Kidney capillary endothelial cell (primary cell): Measurements from ENCODE around the gene LHFPL2.
"Not testable (repeated sequence)": the region's sequence is repeated elsewhere in the genome, so short reads cannot be mapped to it uniquely, and the experiment has no call there.

Source experiments
- DNase-seq: peaks from one replicate; pipeline ENCODE4 v3.0.0-alpha.2; 2018; ENCODE audit warnings: low spot score

The LHFPL2 gene

GRCh38 chr5:78640662-78641474 is 7.7 kb downstream of the LHFPL2 start:
- no peak for DNase-seq

GRCh38 chr5:78639791-78640190 is 8.8 kb downstream of the LHFPL2 start:
- DNase-seq, result no peak

- DNase-seq, result no peak
These were observed 9.5 kb downstream of the LHFPL2 start for GRCh38 chr5:78638973-78639669.

GRCh38 chr5:78638423-78638822 is 10.1 kb downstream of the LHFPL2 start:
- DNase-seq, result peak; percentile 98

- no peak for DNase-seq
These were observed 11.1 kb downstream of the LHFPL2 start for GRCh38 chr5:78637468-78637867.

- no peak for DNase-seq
These were observed 11.9 kb downstream of the LHFPL2 start for GRCh38 chr5:78636682-78637081.

- no peak for DNase-seq
These were observed 13.9 kb downstream of the LHFPL2 start for GRCh38 chr5:78634634-78635033.

- no peak for DNase-seq
These were observed 14.3 kb downstream of the LHFPL2 start for GRCh38 chr5:78634229-78634628.

- DNase-seq, result no peak
These were observed 14.9 kb downstream of the LHFPL2 start for GRCh38 chr5:78633700-78634099.

GRCh38 chr5:78632467-78632866 is 16.1 kb downstream of the LHFPL2 start:
- no peak for DNase-seq

GRCh38 chr5:78631931-78632330 is 16.6 kb downstream of the LHFPL2 start:
- DNase-seq, result no peak

- no peak for DNase-seq
These were observed 18.5 kb downstream of the LHFPL2 start for GRCh38 chr5:78630047-78630446.

GRCh38 chr5:78629624-78630023 is 18.9 kb downstream of the LHFPL2 start:
- no peak for DNase-seq

- no peak for DNase-seq
These were observed 20.1 kb downstream of the LHFPL2 start for GRCh38 chr5:78628270-78628992.

- no peak for DNase-seq
These were observed 20.8 kb downstream of the LHFPL2 start for GRCh38 chr5:78627766-78628165.

- no peak for DNase-seq
These were observed 21.4 kb downstream of the LHFPL2 start for GRCh38 chr5:78627175-78627574.

GRCh38 chr5:78626009-78626571 is 22.5 kb downstream of the LHFPL2 start:
- no peak for DNase-seq

- DNase-seq, result no peak
These were observed 23.6 kb downstream of the LHFPL2 start for GRCh38 chr5:78624992-78625391.

- DNase-seq, result no peak
These were observed 24.5 kb downstream of the LHFPL2 start for GRCh38 chr5:78624011-78624541.

- no peak for DNase-seq
These were observed 26.1 kb downstream of the LHFPL2 start for GRCh38 chr5:78622302-78622971.

GRCh38 chr5:78621291-78621738 is 27.3 kb downstream of the LHFPL2 start:
- no peak for DNase-seq

GRCh38 chr5:78620119-78620518 is 28.5 kb downstream of the LHFPL2 start:
- DNase-seq, result not testable (repeated sequence)
